Measurements from ENCODE around the gene PDZD4. TPM values are rescaled to one million over a fixed set of nuclear protein-coding genes. Genes with fewer than 3 reads are reported as not detected.

The PDZD4 gene
- total RNA-seq, 1 donor, result under 0.01 TPM

- no peaks in the 10 kb centered on the region for H4K20me1 ChIP-seq (ENCODE audit: insufficient read depth, low read length)
- peak; percentile 57 for DNase-seq (ENCODE audit: insufficient read length, low spot score, missing footprints)
- no peak overlapping the region for H3K27ac ChIP-seq (ENCODE audit: low read depth, low read length)
- no peak overlapping the region for H3K4me2 ChIP-seq (ENCODE audit: insufficient read depth, low read length)
- H3K27me3 ChIP-seq (ENCODE audit: insufficient read depth, low read length), result peaks cover 12% of the 10 kb centered on the region
- no peaks in the 10 kb centered on the region for H3K4me1 ChIP-seq (ENCODE audit: insufficient read depth, low read length)
- no peak overlapping the region for H3K4me3 ChIP-seq (ENCODE audit: insufficient read depth, low read length)
- H3K79me2 ChIP-seq (ENCODE audit: insufficient read depth, low read length), result no peaks in the 10 kb centered on the region
- H2AFZ ChIP-seq (ENCODE audit: low read length), result no peak overlapping the region
- no peaks in the 10 kb centered on the region for H3K36me3 ChIP-seq (ENCODE audit: insufficient read depth, low read length)
- no peak for TF ChIP-seq CTCF (IDR thresholded peaks at IDR 0.05; ENCODE audit: extremely low read depth, low read depth, low read length)
- no peaks in the 10 kb centered on the region for H3K9me3 ChIP-seq (ENCODE audit: low read depth, low read length)
These were observed 31.5 kb upstream of the PDZD4 start for GRCh38 chrX:153861733-153862310.

- H3K27me3 ChIP-seq (ENCODE audit: insufficient read depth, low read length), result peaks cover 18% of the 10 kb centered on the region
- H3K4me2 ChIP-seq (ENCODE audit: insufficient read depth, low read length), result no peak overlapping the region
- no peaks in the 10 kb centered on the region for H3K36me3 ChIP-seq (ENCODE audit: insufficient read depth, low read length)
- no peaks in the 10 kb centered on the region for H4K20me1 ChIP-seq (ENCODE audit: insufficient read depth, low read length)
- H3K4me1 ChIP-seq (ENCODE audit: insufficient read depth, low read length), result no peaks in the 10 kb centered on the region
- TF ChIP-seq CTCF (IDR thresholded peaks at IDR 0.05; ENCODE audit: extremely low read depth, low read depth, low read length), result no peak
- peak; percentile 52 for DNase-seq (ENCODE audit: insufficient read length, low spot score, missing footprints)
- H3K27ac ChIP-seq (ENCODE audit: low read depth, low read length), result no peak overlapping the region
- H3K79me2 ChIP-seq (ENCODE audit: insufficient read depth, low read length), result no peaks in the 10 kb centered on the region
- no peak overlapping the region for H2AFZ ChIP-seq (ENCODE audit: low read length)
- no peak overlapping the region for H3K4me3 ChIP-seq (ENCODE audit: insufficient read depth, low read length)
- H3K9me3 ChIP-seq (ENCODE audit: low read depth, low read length), result no peaks in the 10 kb centered on the region
These were observed 30.8 kb upstream of the PDZD4 start for GRCh38 chrX:153861151-153861550.

GRCh38 chrX:153857348-153857903 is 27.1 kb upstream of the PDZD4 start:
- DNase-seq (ENCODE audit: insufficient read length, low spot score, missing footprints), result peak; percentile 18
- H3K36me3 ChIP-seq (ENCODE audit: insufficient read depth, low read length), result no peaks in the 10 kb centered on the region
- no peak overlapping the region for H2AFZ ChIP-seq (ENCODE audit: low read length)
- no peaks in the 10 kb centered on the region for H3K4me1 ChIP-seq (ENCODE audit: insufficient read depth, low read length)
- H4K20me1 ChIP-seq (ENCODE audit: insufficient read depth, low read length), result no peaks in the 10 kb centered on the region
- TF ChIP-seq CTCF (IDR thresholded peaks at IDR 0.05; ENCODE audit: extremely low read depth, low read depth, low read length), result no peak
- no peak overlapping the region for H3K4me3 ChIP-seq (ENCODE audit: insufficient read depth, low read length)
- no peak overlapping the region for H3K4me2 ChIP-seq (ENCODE audit: insufficient read depth, low read length)
- no peak overlapping the region for H3K27ac ChIP-seq (ENCODE audit: low read depth, low read length)
- H3K27me3 ChIP-seq (ENCODE audit: insufficient read depth, low read length), result peaks cover 31% of the 10 kb centered on the region
- H3K79me2 ChIP-seq (ENCODE audit: insufficient read depth, low read length), result no peaks in the 10 kb centered on the region
- H3K9me3 ChIP-seq (ENCODE audit: low read depth, low read length), result no peaks in the 10 kb centered on the region

- no peak for TF ChIP-seq CTCF (IDR thresholded peaks at IDR 0.05; ENCODE audit: extremely low read depth, low read depth, low read length)
These were observed 24.4 kb upstream of the PDZD4 start for GRCh38 chrX:153854702-153855101.

More at GRCh38 chrX:153854702-153855101, 24.4 kb upstream of the PDZD4 start:
- Histone ChIP-seq H3K79me2 (ENCODE audit: insufficient read depth, low read length) (no peaks in the 10 kb centered on the region), H4K20me1 (ENCODE audit: insufficient read depth, low read length) (no peaks in the 10 kb centered on the region), H3K4me2 (ENCODE audit: insufficient read depth, low read length) (no peak overlapping the region), H3K36me3 (ENCODE audit: insufficient read depth, low read length) (no peaks in the 10 kb centered on the region), H3K4me1 (ENCODE audit: insufficient read depth, low read length) (no peaks in the 10 kb centered on the region), H2AFZ (ENCODE audit: low read length) (no peak overlapping the region), H3K27ac (ENCODE audit: low read depth, low read length) (no peak overlapping the region), H3K9me3 (ENCODE audit: low read depth, low read length) (no peaks in the 10 kb centered on the region), H3K4me3 (ENCODE audit: insufficient read depth, low read length) (no peak overlapping the region), H3K27me3 (ENCODE audit: insufficient read depth, low read length) (peaks cover 48% of the 10 kb centered on the region)
- peak; percentile 46 for DNase-seq (ENCODE audit: insufficient read length, low spot score, missing footprints)

Data from osteoblast (primary cell).